NCI-H1105 treated with DMSO at 0.1 percent for 48 hours (cell line): ENCODE data around the gene TNS3.

ENCODE experiments used
- DNase-seq: peaks from one replicate; lab custom pipeline; 2025; lab: John Stamatoyannopoulos, UW

TNS3 gene

GRCh38 chr7:47303695-47304453 is 278.0 kb downstream of the TNS3 start:
- no peak for DNase-seq

GRCh38 chr7:47303014-47303694 is 278.8 kb downstream of the TNS3 start:
- no peak for DNase-seq

GRCh38 chr7:47302560-47302959 is 279.4 kb downstream of the TNS3 start:
- DNase-seq: no peak

GRCh38 chr7:47301657-47302295 is 280.1 kb downstream of the TNS3 start:
- no peak for DNase-seq

- no peak for DNase-seq
These were observed 280.8 kb downstream of the TNS3 start for GRCh38 chr7:47301105-47301477.

- DNase-seq: no peak
These were observed 281.3 kb downstream of the TNS3 start for GRCh38 chr7:47300472-47301104.

GRCh38 chr7:47299496-47299895 is 282.4 kb downstream of the TNS3 start:
- no peak for DNase-seq

GRCh38 chr7:47298636-47299035 is 283.3 kb downstream of the TNS3 start:
- no peak for DNase-seq

GRCh38 chr7:47297120-47297519 is 284.8 kb downstream of the TNS3 start:
- no peak for DNase-seq

GRCh38 chr7:47295606-47296005 is 286.3 kb downstream of the TNS3 start:
- DNase-seq: no peak

GRCh38 chr7:47294556-47295222 is 287.2 kb downstream of the TNS3 start:
- no peak for DNase-seq

- DNase-seq: no peak
These were observed 287.9 kb downstream of the TNS3 start for GRCh38 chr7:47293884-47294555.

- no peak for DNase-seq
These were observed 289.0 kb downstream of the TNS3 start for GRCh38 chr7:47292832-47293309.

GRCh38 chr7:47291461-47292081 is 290.3 kb downstream of the TNS3 start:
- no peak for DNase-seq

- DNase-seq: no peak
These were observed 291.0 kb downstream of the TNS3 start for GRCh38 chr7:47290867-47291266.

GRCh38 chr7:47290466-47290865 is 291.4 kb downstream of the TNS3 start:
- no peak for DNase-seq

- no peak for DNase-seq
These were observed 293.9 kb downstream of the TNS3 start for GRCh38 chr7:47288060-47288459.

- no peak for DNase-seq
These were observed 295.9 kb downstream of the TNS3 start for GRCh38 chr7:47285860-47286491.

GRCh38 chr7:47284691-47285635 is 296.9 kb downstream of the TNS3 start:
- no peak for DNase-seq
